ENCODE data around the gene CDK6. TPM values are rescaled to one million over a fixed set of nuclear protein-coding genes. Genes with fewer than 3 reads are reported as not detected.

CDK6 gene
- total RNA-seq, 2 donors from 2014 or later, result 13.6 to 39.9 TPM

GRCh38 chr7:92668564-92668963 lies 167.8 kb downstream of the CDK6 start:
- Histone ChIP-seq H3K4me1 (replicated peaks) (no peaks in the 10 kb centered on the region), H3K27me3 (replicated peaks; ENCODE audit: insufficient read depth) (no peaks in the 10 kb centered on the region), H3K9me3 (no peaks in the 10 kb centered on the region), H3K27ac (no peak overlapping the region), H3K4me3 (no peak overlapping the region), H3K36me3 (no peaks in the 10 kb centered on the region)
- TF ChIP-seq POLR2A (IDR thresholded peaks at IDR 0.05) (no peak), POLR2AphosphoS5 (IDR thresholded peaks at IDR 0.05) (no peak), CTCF (IDR thresholded peaks at IDR 0.05) (no peak)
- intact Hi-C loops (cut with DNase I), result no loop called here
- DNase-seq (ENCODE audit: low spot score), result no peak

- Histone ChIP-seq H3K36me3 (no peaks in the 10 kb centered on the region), H3K27me3 (replicated peaks; ENCODE audit: insufficient read depth) (no peaks in the 10 kb centered on the region), H3K4me3 (no peak overlapping the region), H3K9me3 (no peaks in the 10 kb centered on the region), H3K4me1 (replicated peaks) (no peaks in the 10 kb centered on the region), H3K27ac (no peak overlapping the region)
- no peak for TF ChIP-seq CTCF (IDR thresholded peaks at IDR 0.05)
- no peak for DNase-seq (ENCODE audit: low spot score)
- 90% methylated on average over 6 of the region's 6 CpGs for WGBS
- intact Hi-C loops (cut with DNase I), result no loop called here
Observed at GRCh38 chr7:92667816-92668535, 168.4 kb downstream of the CDK6 start.

GRCh38 chr7:92665926-92666325 lies 170.4 kb downstream of the CDK6 start:
- Histone ChIP-seq H3K9me3 (no peaks in the 10 kb centered on the region), H3K27ac (no peak overlapping the region), H3K4me3 (no peak overlapping the region), H3K27me3 (replicated peaks; ENCODE audit: insufficient read depth) (no peaks in the 10 kb centered on the region), H3K4me1 (replicated peaks) (no peaks in the 10 kb centered on the region), H3K36me3 (no peaks in the 10 kb centered on the region)
- 90% methylated on average over 2 of the region's 2 CpGs for WGBS
- no peak for DNase-seq (ENCODE audit: low spot score)
- intact Hi-C loops (cut with DNase I), result no loop called here
- no peak for TF ChIP-seq CTCF (IDR thresholded peaks at IDR 0.05)
- no peak for TF ChIP-seq POLR2A (IDR thresholded peaks at IDR 0.05)
- no peak for TF ChIP-seq POLR2AphosphoS5 (IDR thresholded peaks at IDR 0.05)

- WGBS, result 91% methylated on average over 1 of the region's 1 CpG
Observed at GRCh38 chr7:92661651-92662050, 174.7 kb downstream of the CDK6 start.

More at GRCh38 chr7:92661651-92662050, 174.7 kb downstream of the CDK6 start:
- no peak overlapping the region for H3K4me3 ChIP-seq
- no peaks in the 10 kb centered on the region for H3K9me3 ChIP-seq
- no peaks in the 10 kb centered on the region for H3K27me3 ChIP-seq (replicated peaks; ENCODE audit: insufficient read depth)
- H3K27ac ChIP-seq, result no peak overlapping the region
- TF ChIP-seq POLR2AphosphoS5 (IDR thresholded peaks at IDR 0.05) (no peak), CTCF (IDR thresholded peaks at IDR 0.05) (no peak), POLR2A (IDR thresholded peaks at IDR 0.05) (no peak)
- no peaks in the 10 kb centered on the region for H3K4me1 ChIP-seq (replicated peaks)
- DNase-seq (ENCODE audit: low spot score), result no peak
- intact Hi-C loops (cut with DNase I), result no loop called here
- no peaks in the 10 kb centered on the region for H3K36me3 ChIP-seq

Measured in prostate gland (tissue), 2 donors.